Peyer's patch (tissue), 4 donors: ENCODE measurements around the gene GTF3C1.

Source experiments
- POLR2A ChIP-seq, 2 donors: fragments of 450-650 bp; IDR thresholded peaks; one replicate each; pipeline ENCODE4 v1.5.1; 2017; ENCODE audit warnings: antibody characterized with exemption in 2 of 2, mild to moderate bottlenecking in 2 of 2, moderate library complexity in 2 of 2
- TF ChIP-seq, protein P1 (sequence below), 6 experiments: fragments of 450-650 bp in 4 of 6; fragments of 200-600 bp in 2 of 6; sonication (generic) in 1 of 6; IDR thresholded peaks; one replicate each; pipeline ENCODE4 v1.5.1; 2017 to 2019; ENCODE audit warnings: antibody characterized with exemption in 6 of 6, mild to moderate bottlenecking in 3 of 6, moderate library complexity in 1 of 6

- TF ChIP-seq POLR2A (IDR thresholded peaks at IDR 0.05): no peak
- TF ChIP-seq, protein P1, sequence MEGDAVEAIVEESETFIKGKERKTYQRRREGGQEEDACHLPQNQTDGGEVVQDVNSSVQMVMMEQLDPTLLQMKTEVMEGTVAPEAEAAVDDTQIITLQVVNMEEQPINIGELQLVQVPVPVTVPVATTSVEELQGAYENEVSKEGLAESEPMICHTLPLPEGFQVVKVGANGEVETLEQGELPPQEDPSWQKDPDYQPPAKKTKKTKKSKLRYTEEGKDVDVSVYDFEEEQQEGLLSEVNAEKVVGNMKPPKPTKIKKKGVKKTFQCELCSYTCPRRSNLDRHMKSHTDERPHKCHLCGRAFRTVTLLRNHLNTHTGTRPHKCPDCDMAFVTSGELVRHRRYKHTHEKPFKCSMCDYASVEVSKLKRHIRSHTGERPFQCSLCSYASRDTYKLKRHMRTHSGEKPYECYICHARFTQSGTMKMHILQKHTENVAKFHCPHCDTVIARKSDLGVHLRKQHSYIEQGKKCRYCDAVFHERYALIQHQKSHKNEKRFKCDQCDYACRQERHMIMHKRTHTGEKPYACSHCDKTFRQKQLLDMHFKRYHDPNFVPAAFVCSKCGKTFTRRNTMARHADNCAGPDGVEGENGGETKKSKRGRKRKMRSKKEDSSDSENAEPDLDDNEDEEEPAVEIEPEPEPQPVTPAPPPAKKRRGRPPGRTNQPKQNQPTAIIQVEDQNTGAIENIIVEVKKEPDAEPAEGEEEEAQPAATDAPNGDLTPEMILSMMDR (IDR thresholded peaks at IDR 0.05): no peak
Observed at GRCh38 chr16:27417047-27417671, 132.6 kb downstream of the GTF3C1 start.
